Natural killer cell (primary cell): ENCODE results near the gene IL1R2. TPM values are rescaled to one million over a fixed set of nuclear protein-coding genes. Genes with fewer than 3 reads are reported as not detected.

Experiments
- ATAC-seq, 3 donors: fragments of 150-1000 bp in 2 of 3; fragments of 200-7000 bp in 1 of 3; cut with Tn5 transposase; 1 replicate in 1 of 3; 2 replicates in 2 of 3; pipeline ENCODE4 v1.10.0; 2021; ENCODE audit warnings: mild to moderate bottlenecking in 2 of 3, moderate library complexity in 2 of 3
- DNase-seq, 2 donors: peaks; one replicate each; pipeline versions ENCODE4 v3.0.0 to v3.0.0-alpha.2; 2013 to 2021; ENCODE audit warnings: mixed read lengths in 1 of 2
- H3K27ac ChIP-seq: one replicate; pipeline ENCODE4 v1.5.1; 2013; ENCODE audit warnings: mild to moderate bottlenecking, low read length
- H3K27me3 ChIP-seq: one replicate; pipeline ENCODE4 v1.6.1; 2013; ENCODE audit warnings: low read length; ENCODE audit not compliant: control insufficient read depth, insufficient read depth
- H3K36me3 ChIP-seq: one replicate; pipeline ENCODE4 v1.6.1; 2013; ENCODE audit warnings: low read length; ENCODE audit not compliant: control insufficient read depth, insufficient read depth
- H3K4me1 ChIP-seq: one replicate; pipeline ENCODE4 v1.6.1; 2013; ENCODE audit warnings: low read length; ENCODE audit not compliant: control insufficient read depth, insufficient read depth
- H3K4me3 ChIP-seq: one replicate; pipeline ENCODE4 v1.5.1; 2013; ENCODE audit warnings: low read length
- H3K9me3 ChIP-seq: one replicate; pipeline ENCODE4 v1.6.1; 2013; ENCODE audit warnings: low read length; ENCODE audit not compliant: control insufficient read depth, insufficient read depth
- H3K27ac Mint-ChIP-seq, 2 donors: one replicate each; pipeline ENCODE4 v1.8.0; 2022; ENCODE audit warnings: mild to moderate bottlenecking in 2 of 2, mixed read lengths in 2 of 2, moderate library complexity in 1 of 2
- H3K27me3 Mint-ChIP-seq, 2 donors: one replicate each; pipeline ENCODE4 v1.8.0; 2022; ENCODE audit warnings: low read depth in 2 of 2, mixed read lengths in 2 of 2
- H3K36me3 Mint-ChIP-seq: one replicate; pipeline ENCODE4 v1.8.0; 2022; ENCODE audit warnings: mixed read lengths
- H3K4me1 Mint-ChIP-seq, 2 donors: one replicate each; pipeline ENCODE4 v1.8.0; 2022; ENCODE audit warnings: mixed read lengths in 2 of 2
- H3K4me3 Mint-ChIP-seq: one replicate; pipeline ENCODE4 v1.8.0; 2022; ENCODE audit warnings: mild to moderate bottlenecking, moderate library complexity, mixed read lengths
- H3K9me3 Mint-ChIP-seq, 2 donors: one replicate each; pipeline ENCODE4 v1.8.0; 2022; ENCODE audit warnings: mixed read lengths in 2 of 2
- WGBS: methylation state at CpG from one replicate; pipeline ENCODE4 v1.1.7; 2013; ENCODE audit warnings: missing lambda C conversion rate; ENCODE audit not compliant: insufficient coverage; 5-methylcytosine and 5-hydroxymethylcytosine counted together
- intact Hi-C: fragments of 100-400 bp; cut with micrococcal nuclease; formaldehyde crosslinking; loops from one replicate; pipeline ENCODE4 v1.14.2; 2022
- total RNA-seq, 4 donors: library from RNA; stranded (reverse); fragments of 120-200 nt in 1 of 4; gene quantifications; one replicate each; pipeline versions ENCODE4 v1.2.3 to v1.2.4, GENCODE V29; 2013 to 2022
- TF ChIP-seq, protein P1 (sequence below): fragments of 200-600 bp; IDR thresholded peaks from one replicate; pipeline ENCODE4 v1.8.0; 2022; ENCODE audit warnings: antibody characterized with exemption

Gene IL1R2
- total RNA-seq, 3 donors from 2014 or later (not counting 1 experiment from before 2014, with no cell fraction given) = 0.66 to 5.7 TPM; not detected in 1

DNA sequence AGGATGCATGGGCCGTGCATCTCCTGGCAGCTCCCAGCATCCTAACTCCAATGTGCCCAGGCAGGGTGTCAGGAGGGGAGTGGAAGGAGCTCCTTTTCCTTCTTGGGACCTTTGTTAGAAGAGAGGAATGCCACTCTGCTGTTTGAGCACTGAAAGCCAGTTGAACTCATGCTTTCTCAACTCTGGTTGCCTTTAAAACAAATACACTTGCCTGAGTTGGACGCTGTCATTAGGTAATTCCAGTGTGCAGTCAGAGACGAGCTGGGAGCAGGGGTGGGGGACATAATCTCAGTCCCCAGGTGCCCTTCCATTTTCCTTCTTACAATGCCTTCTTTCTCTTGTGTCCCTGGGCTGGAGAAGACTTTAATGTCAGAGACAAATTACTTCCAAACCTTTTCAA lies 44.4 kb upstream of the IL1R2 start:
- H3K4me3 Mint-ChIP-seq = no peak overlapping the region
- Histone ChIP-seq H3K27ac (no peak overlapping the region), H3K9me3 (no peaks in the 10 kb centered on the region), H3K27me3 (no peaks in the 10 kb centered on the region), H3K4me1 (no peaks in the 10 kb centered on the region), H3K36me3 (no peaks in the 10 kb centered on the region), H3K4me3 (no peak overlapping the region)
- ATAC-seq (no peak), DNase-seq (no peak)
- peaks cover 0 to 3% of the 10 kb centered on the region in 2 donors for H3K9me3 Mint-ChIP-seq
- 84% methylated on average over 3 of the region's 3 CpGs for WGBS
- TF ChIP-seq, protein P1, sequence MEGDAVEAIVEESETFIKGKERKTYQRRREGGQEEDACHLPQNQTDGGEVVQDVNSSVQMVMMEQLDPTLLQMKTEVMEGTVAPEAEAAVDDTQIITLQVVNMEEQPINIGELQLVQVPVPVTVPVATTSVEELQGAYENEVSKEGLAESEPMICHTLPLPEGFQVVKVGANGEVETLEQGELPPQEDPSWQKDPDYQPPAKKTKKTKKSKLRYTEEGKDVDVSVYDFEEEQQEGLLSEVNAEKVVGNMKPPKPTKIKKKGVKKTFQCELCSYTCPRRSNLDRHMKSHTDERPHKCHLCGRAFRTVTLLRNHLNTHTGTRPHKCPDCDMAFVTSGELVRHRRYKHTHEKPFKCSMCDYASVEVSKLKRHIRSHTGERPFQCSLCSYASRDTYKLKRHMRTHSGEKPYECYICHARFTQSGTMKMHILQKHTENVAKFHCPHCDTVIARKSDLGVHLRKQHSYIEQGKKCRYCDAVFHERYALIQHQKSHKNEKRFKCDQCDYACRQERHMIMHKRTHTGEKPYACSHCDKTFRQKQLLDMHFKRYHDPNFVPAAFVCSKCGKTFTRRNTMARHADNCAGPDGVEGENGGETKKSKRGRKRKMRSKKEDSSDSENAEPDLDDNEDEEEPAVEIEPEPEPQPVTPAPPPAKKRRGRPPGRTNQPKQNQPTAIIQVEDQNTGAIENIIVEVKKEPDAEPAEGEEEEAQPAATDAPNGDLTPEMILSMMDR = no peak
- peaks cover 18 to 43% of the 10 kb centered on the region in 2 donors for H3K27me3 Mint-ChIP-seq
- no peaks in the 10 kb centered on the region for H3K36me3 Mint-ChIP-seq
- intact Hi-C loops = no loop called here
- peaks cover 0 to 5% of the 10 kb centered on the region in 2 donors for H3K4me1 Mint-ChIP-seq
- H3K27ac Mint-ChIP-seq = no peak overlapping the region

- Mint-ChIP-seq H3K36me3 (no peaks in the 10 kb centered on the region), H3K4me3 (no peak overlapping the region), H3K27me3 (peaks cover 15 to 31% of the 10 kb centered on the region in 2 donors), H3K4me1 (peaks cover 0 to 5% of the 10 kb centered on the region in 2 donors), H3K9me3 (peaks cover 0 to 3% of the 10 kb centered on the region in 2 donors), H3K27ac (no peak overlapping the region)
- intact Hi-C loops = no loop called here
- TF ChIP-seq, protein P1 = no peak
- ATAC-seq = no peak
- H3K27ac ChIP-seq = no peak overlapping the region
- H3K4me1 ChIP-seq = no peaks in the 10 kb centered on the region
- H3K4me3 ChIP-seq = no peak overlapping the region
- no peaks in the 10 kb centered on the region for H3K9me3 ChIP-seq
- no peak for DNase-seq
- H3K27me3 ChIP-seq = no peaks in the 10 kb centered on the region
- no peaks in the 10 kb centered on the region for H3K36me3 ChIP-seq
These were observed 43.1 kb upstream of the IL1R2 start for GRCh38 chr2:101948625-101949155.

DNA sequence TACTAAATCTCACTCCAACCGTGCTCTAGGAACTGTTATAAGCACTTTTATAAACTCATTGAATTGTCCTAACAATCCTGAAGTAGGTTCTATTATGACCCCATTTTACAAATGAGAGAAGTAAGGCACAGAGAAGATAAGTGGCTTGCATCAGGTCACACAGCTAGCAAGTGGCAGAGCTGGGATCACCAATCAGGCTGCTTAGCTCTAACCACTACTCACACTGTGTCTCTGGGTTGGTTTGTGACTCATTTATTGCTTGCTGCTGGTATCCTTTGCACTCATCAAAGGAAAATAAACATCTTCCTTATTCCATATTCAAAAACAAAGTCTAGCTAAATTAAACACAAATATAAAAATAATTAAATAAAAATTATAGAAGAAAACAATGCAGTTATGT lies 42.5 kb upstream of the IL1R2 start:
- H3K4me3 Mint-ChIP-seq = no peak overlapping the region
- DNase-seq = no peak
- H3K27me3 Mint-ChIP-seq = peaks cover 15 to 25% of the 10 kb centered on the region in 2 donors
- Histone ChIP-seq H3K36me3 (no peaks in the 10 kb centered on the region), H3K4me3 (no peak overlapping the region), H3K9me3 (no peaks in the 10 kb centered on the region), H3K4me1 (no peaks in the 10 kb centered on the region), H3K27ac (no peak overlapping the region), H3K27me3 (no peaks in the 10 kb centered on the region)
- no peak overlapping the region for H3K27ac Mint-ChIP-seq
- intact Hi-C loops = no loop called here
- H3K9me3 Mint-ChIP-seq = peaks cover 0 to 3% of the 10 kb centered on the region in 2 donors
- TF ChIP-seq, protein P1 = no peak
- H3K4me1 Mint-ChIP-seq = peaks cover under 1 to 5% of the 10 kb centered on the region in 2 donors
- peak in 1 of 3 donors; percentile 60 for ATAC-seq
- no peaks in the 10 kb centered on the region for H3K36me3 Mint-ChIP-seq
- WGBS = 60% methylated on average over 1 of the region's 1 CpG

GRCh38 chr2:101951296-101951695 lies 40.5 kb upstream of the IL1R2 start:
- H3K4me3 ChIP-seq = no peak overlapping the region
- ATAC-seq (no peak), DNase-seq (no peak)
- Mint-ChIP-seq H3K9me3 (peaks cover 0 to 3% of the 10 kb centered on the region in 2 donors), H3K36me3 (no peaks in the 10 kb centered on the region), H3K27me3 (peaks cover 6 to 17% of the 10 kb centered on the region in 2 donors), H3K4me3 (no peak overlapping the region), H3K27ac (no peak overlapping the region), H3K4me1 (peaks cover 4 to 5% of the 10 kb centered on the region in 2 donors)
- no peaks in the 10 kb centered on the region for H3K36me3 ChIP-seq
- no peaks in the 10 kb centered on the region for H3K27me3 ChIP-seq
- TF ChIP-seq, protein P1 = no peak
- no peaks in the 10 kb centered on the region for H3K4me1 ChIP-seq
- H3K9me3 ChIP-seq = no peaks in the 10 kb centered on the region
- H3K27ac ChIP-seq = no peak overlapping the region
- intact Hi-C loops = no loop called here
- WGBS = no CpG with 5 or more reads among the region's 1 CpG
